Endodermal cell (in vitro differentiated cells): ENCODE results near the gene FEZF2. TPM values are rescaled to one million over a fixed set of nuclear protein-coding genes. Genes with fewer than 3 reads are reported as not detected.

Experiments used
- DNase-seq: peaks from one replicate; pipeline ENCODE4 v3.0.0-alpha.2; 2017
- H3K27ac ChIP-seq: 2 replicates; pipeline ENCODE4 v1.5.1; 2013; ENCODE audit warnings: mild to moderate bottlenecking, low read depth, low read length, moderate library complexity
- H3K27me3 ChIP-seq: 2 replicates; pipeline ENCODE4 v1.6.1; 2013; ENCODE audit warnings: mild to moderate bottlenecking, low read length, moderate library complexity; ENCODE audit not compliant: insufficient read depth, control insufficient read depth, poor library complexity, severe bottlenecking
- H3K36me3 ChIP-seq: 2 replicates; pipeline ENCODE4 v1.7.0; 2013; ENCODE audit warnings: mild to moderate bottlenecking, low read length, moderate library complexity; ENCODE audit not compliant: control insufficient read depth, insufficient read depth
- H3K4me1 ChIP-seq: one replicate; pipeline ENCODE4 v1.7.0; 2013; ENCODE audit warnings: low read length; ENCODE audit not compliant: control insufficient read depth, insufficient read depth
- H3K4me3 ChIP-seq: 2 replicates; pipeline ENCODE4 v1.5.1; 2013; ENCODE audit warnings: mild to moderate bottlenecking, low read length, moderate library complexity
- H3K9ac ChIP-seq: 2 replicates; pipeline ENCODE4 v1.6.1; 2013; ENCODE audit warnings: mild to moderate bottlenecking, low read length, moderate library complexity; ENCODE audit not compliant: poor library complexity, severe bottlenecking; ENCODE audit errors: extremely low read depth
- H3K9me3 ChIP-seq: 2 replicates; pipeline ENCODE4 v1.6.1; 2013; ENCODE audit warnings: mild to moderate bottlenecking, low read length, moderate library complexity; ENCODE audit not compliant: control insufficient read depth
- H3K27ac Mint-ChIP-seq: 2 replicates; pipeline ENCODE4 v1.8.0; 2020; ENCODE audit warnings: mixed read lengths
- H3K27me3 Mint-ChIP-seq: 2 replicates; pipeline ENCODE4 v1.8.0; 2021; ENCODE audit warnings: mild to moderate bottlenecking, mixed read lengths; ENCODE audit not compliant: insufficient read depth
- H3K36me3 Mint-ChIP-seq: 2 replicates; pipeline ENCODE4 v1.8.0; 2020; ENCODE audit warnings: low read depth, mixed read lengths
- H3K4me1 Mint-ChIP-seq: 2 replicates; pipeline ENCODE4 v1.8.0; 2020; ENCODE audit warnings: mixed read lengths
- H3K4me3 Mint-ChIP-seq: 2 replicates; pipeline ENCODE4 v1.8.0; 2020; ENCODE audit warnings: mild to moderate bottlenecking, moderate library complexity, mixed read lengths
- H3K9me3 Mint-ChIP-seq: 2 replicates; pipeline ENCODE4 v1.8.0; 2020; ENCODE audit warnings: mild to moderate bottlenecking, mixed read lengths
- CTCF ChIP-seq: fragments of 200-600 bp; sonication (generic); conservative IDR thresholded peaks from 2 replicates; pipeline ENCODE4 v1.5.0; 2021; ENCODE audit warnings: antibody characterized with exemption, mild to moderate bottlenecking
- WGBS, 2 experiments: methylation state at CpG; one replicate each; pipeline versions ENCODE4 v1.1.5 to v1.1.7; 2013; ENCODE audit warnings: missing lambda C conversion rate in 2 of 2, mixed read lengths in 1 of 2; ENCODE audit not compliant: insufficient coverage in 1 of 2, insufficient read length in 1 of 2; 5-methylcytosine and 5-hydroxymethylcytosine counted together
- total RNA-seq, 2 donors: library from RNA; stranded (reverse); fragmentation: NEBNext Ultra II Directional in 1 of 2; extraction: Animal tissue kit (Norgen Biotek cat#: 25700) in 1 of 2; gene quantifications; 2 replicates in 1 of 2; 3 replicates in 1 of 2; pipeline ENCODE4 v1.2.1, GENCODE V29; 2021

The FEZF2 gene
- total RNA-seq, 2 donors from 2014 or later = not detected

GRCh38 chr3:62404321-62404720 is 31.0 kb upstream of the FEZF2 start:
- H3K36me3 Mint-ChIP-seq = no peaks in the 10 kb centered on the region
- peaks cover 7% of the 10 kb centered on the region for H3K4me1 Mint-ChIP-seq
- H3K27me3 ChIP-seq = peaks cover 50% of the 10 kb centered on the region
- no peak overlapping the region for H3K27ac ChIP-seq
- no peak for TF ChIP-seq CTCF
- no peak overlapping the region for H3K9ac ChIP-seq
- H3K27ac Mint-ChIP-seq = no peak overlapping the region
- no peaks in the 10 kb centered on the region for H3K9me3 ChIP-seq
- H3K27me3 Mint-ChIP-seq = peaks cover 56% of the 10 kb centered on the region
- H3K4me3 Mint-ChIP-seq = no peak overlapping the region
- no peak overlapping the region for H3K4me3 ChIP-seq
- 93 to 100% methylated on average over 5 to 8 of the region's 8 CpGs for WGBS, 2 experiments
- H3K4me1 ChIP-seq = peaks cover 4% of the 10 kb centered on the region
- DNase-seq = no peak
- H3K36me3 ChIP-seq = no peaks in the 10 kb centered on the region
- no peaks in the 10 kb centered on the region for H3K9me3 Mint-ChIP-seq

- peaks cover 4% of the 10 kb centered on the region for H3K4me1 ChIP-seq
- TF ChIP-seq CTCF = no peak
- Mint-ChIP-seq H3K27me3 (peaks cover 53% of the 10 kb centered on the region), H3K9me3 (no peaks in the 10 kb centered on the region), H3K4me3 (no peak overlapping the region), H3K27ac (no peak overlapping the region), H3K4me1 (peaks cover 6% of the 10 kb centered on the region), H3K36me3 (no peaks in the 10 kb centered on the region)
- peaks cover 45% of the 10 kb centered on the region for H3K27me3 ChIP-seq
- H3K9me3 ChIP-seq = no peaks in the 10 kb centered on the region
- no peak overlapping the region for H3K4me3 ChIP-seq
- no peak overlapping the region for H3K9ac ChIP-seq
- no peaks in the 10 kb centered on the region for H3K36me3 ChIP-seq
- WGBS, 2 experiments = 100% methylated on average over 1 of the region's 3 CpGs; no CpG with 5 or more reads in 1 of the 2 experiments
- no peak for DNase-seq
- H3K27ac ChIP-seq = no peak overlapping the region
These were observed 30.4 kb upstream of the FEZF2 start for GRCh38 chr3:62403765-62404164.

GRCh38 chr3:62392626-62393292 is 19.4 kb upstream of the FEZF2 start:
- WGBS, 2 experiments = 71 to 84% methylated on average over 2 to 5 of the region's 5 CpGs
- Mint-ChIP-seq H3K36me3 (no peaks in the 10 kb centered on the region), H3K4me1 (no peaks in the 10 kb centered on the region), H3K27me3 (peaks cover 50% of the 10 kb centered on the region), H3K27ac (no peak overlapping the region), H3K9me3 (no peaks in the 10 kb centered on the region), H3K4me3 (no peak overlapping the region)
- no peak for DNase-seq
- TF ChIP-seq CTCF = no peak
- Histone ChIP-seq H3K27ac (no peak overlapping the region), H3K27me3 (peaks cover 40% of the 10 kb centered on the region), H3K9me3 (no peaks in the 10 kb centered on the region), H3K9ac (no peak overlapping the region), H3K36me3 (no peaks in the 10 kb centered on the region), H3K4me3 (no peak overlapping the region), H3K4me1 (no peaks in the 10 kb centered on the region)
